HepG2 (cell line): ENCODE data around the gene SEC14L1.

Experiments used
- CTCF ChIP-seq: sonication (generic); formaldehyde crosslinking; IDR thresholded peaks from 2 replicates; pipeline ENCODE4 v1.5.0; 2020; ENCODE audit warnings: mild to moderate bottlenecking, missing genetic modification reagents, moderate library complexity
- GATAD1 ChIP-seq: IDR thresholded peaks from 2 replicates; pipeline ENCODE4 v1.6.1; 2016; ENCODE audit warnings: missing genetic modification reagents, missing compliant biosample characterization
- HNRNPH1 ChIP-seq: fragments of 200-400 bp; formaldehyde crosslinking; optimal IDR thresholded peaks from 2 replicates; pipeline ENCODE3; 2017; ENCODE audit warnings: mild to moderate bottlenecking, low read depth, low read length
- PHB2 ChIP-seq: fragments of 450-650 bp; IDR thresholded peaks from 2 replicates; pipeline ENCODE4 v1.6.1; 2018; ENCODE audit not compliant: partially characterized antibody
- POLR2A ChIP-seq, 2 experiments: IDR thresholded peaks; 2 replicates each; pipeline ENCODE4 v1.6.1; 2011; ENCODE audit warnings: low read depth in 2 of 2, low read length in 2 of 2, mild to moderate bottlenecking in 1 of 2, moderate library complexity in 1 of 2; ENCODE audit not compliant: insufficient read depth in 1 of 2
- SMC3 ChIP-seq: IDR thresholded peaks from 2 replicates; pipeline ENCODE4 v1.6.1; 2011; ENCODE audit warnings: low read length, improper control_type of control experiment
- TAF1 ChIP-seq: sonication (generic); formaldehyde crosslinking; IDR thresholded peaks from 2 replicates; pipeline ENCODE4 v1.4.0; 2020; ENCODE audit warnings: missing genetic modification reagents

GRCh38 chr17:77234695-77235094 lies 93.9 kb downstream of the SEC14L1 start:
- TF ChIP-seq CTCF (CRISPR knock-in tag) = no peak
- no peak for TF ChIP-seq HNRNPH1
- no peak for TF ChIP-seq POLR2A (IDR thresholded peaks at IDR 0.05; ENCODE audit: insufficient read depth in 1 of 2, low read depth in 2 of 2, low read length in 2 of 2)
- TF ChIP-seq TAF1 (CRISPR knock-in tag) = no peak
- no peak for TF ChIP-seq PHB2
- no peak for TF ChIP-seq GATAD1 (CRISPR knock-in tag)
- no peak for TF ChIP-seq SMC3
